ENCODE results near the gene SMIM35. TPM values are rescaled to one million over a fixed set of nuclear protein-coding genes. Genes with fewer than 3 reads are reported as not detected.

The SMIM35 gene
- total and polyA plus RNA-seq, 2 donors (not counting 3 experiments of a cell fraction or from before 2014, with no cell fraction given), result not detected

GRCh38 chr11:118047749-118048148, 39.0 kb downstream of the SMIM35 start:
- Histone ChIP-seq H3K9me1 (replicated peaks; ENCODE audit: control insufficient read depth, extremely low read depth, insufficient read depth, low read length) (no peaks in the 10 kb centered on the region), H3K27ac (ENCODE audit: insufficient read depth, low read depth, low read length) (no peak overlapping the region), H3K4me2 (ENCODE audit: insufficient read depth, low read length) (no peak overlapping the region), H3K36me3 (ENCODE audit: control insufficient read depth in 2 of 2, extremely low read depth in 1 of 2, insufficient read depth in 2 of 2, low read length in 2 of 2) (no peaks in the 10 kb centered on the region), H3K9ac (replicated peaks; ENCODE audit: extremely low read depth, insufficient read depth, low read length) (no peak overlapping the region), H2AFZ (ENCODE audit: low read depth, low read length) (no peak overlapping the region), H3K79me2 (ENCODE audit: control insufficient read depth, insufficient read depth, low read length) (no peaks in the 10 kb centered on the region), H3K27me3 (ENCODE audit: control insufficient read depth in 2 of 2, insufficient read depth in 2 of 2, low read length in 2 of 2) (peaks cover 15 to 22% of the 10 kb centered on the region in 2 experiments), H3K9me3 (replicated peaks; ENCODE audit: control insufficient read depth, insufficient read depth, low read length) (no peaks in the 10 kb centered on the region), H4K20me1 (replicated peaks; ENCODE audit: control insufficient read depth, extremely low read depth, insufficient read depth, low read length) (no peaks in the 10 kb centered on the region), H3K4me1 (ENCODE audit: control insufficient read depth, extremely low read depth, insufficient read depth, low read length) (no peaks in the 10 kb centered on the region), H3K4me3 (replicated peaks in 1 of 3; ENCODE audit: insufficient read depth in 1 of 3, low read depth in 1 of 3, low read length in 3 of 3) (no peak overlapping the region)
- no peak for TF ChIP-seq MAX (IDR thresholded peaks at IDR 0.05; ENCODE audit: insufficient read depth, insufficient read length)
- TF ChIP-seq CTCF (IDR thresholded peaks at IDR 0.05; ENCODE audit: extremely low read depth in 1 of 2, insufficient read depth in 1 of 2, low read depth in 1 of 2, low read length in 2 of 2), result no peak
- no peak for TF ChIP-seq MYC (IDR thresholded peaks at IDR 0.05; ENCODE audit: low read depth, low read length)
- no peak for TF ChIP-seq POLR2AphosphoS5 (IDR thresholded peaks at IDR 0.05; ENCODE audit: insufficient read depth, low read depth, low read length)
- TF ChIP-seq GATA2 (IDR thresholded peaks at IDR 0.05; ENCODE audit: insufficient read depth, insufficient read length, low read depth, low read length), result no peak
- no peak for TF ChIP-seq FOS (IDR thresholded peaks at IDR 0.05; ENCODE audit: borderline replicate concordance, insufficient read depth, low read length)
- no peak for TF ChIP-seq JUN (IDR thresholded peaks at IDR 0.05; ENCODE audit: borderline replicate concordance, insufficient read depth, insufficient read length, low read depth)
- no peak for TF ChIP-seq EZH2 (IDR thresholded peaks at IDR 0.05; ENCODE audit: borderline replicate concordance, low read depth, low read length, severe bottlenecking)
- no peak for TF ChIP-seq POLR2A (IDR thresholded peaks at IDR 0.05; ENCODE audit: low read depth, low read length)
- ChIA-PET POLR2A (no interaction called here), CTCF (interaction anchor here (0.9 to 8.0 kb wide), 5 partner anchors 11 to 238 kb away, joined by 3 to 213 read pairs (median 4); no protein-coding TSS in a partner anchor)
- BruUV-seq (replicated peaks), result no TSS peak
- dilution Hi-C loops (cut with MboI; ENCODE audit: extremely low pct_ligation_motif_present, low sequenced_read_pairs) (no loop called here), intact Hi-C loops (cut with micrococcal nuclease) (no loop called here)
- FAIRE-seq, result no peak
- no peak for DNase-seq (ENCODE audit: low read depth, low spot score)

Measured in endothelial cell of umbilical vein (primary cell).